Uterus (tissue), 2 donors: ENCODE results near the gene ZNF827.

Source experiments
- POLR2A ChIP-seq, 2 donors: fragments of 450-650 bp; IDR thresholded peaks; one replicate each; pipeline ENCODE4 v1.6.1; 2016; ENCODE audit warnings: antibody characterized with exemption in 2 of 2, mild to moderate bottlenecking in 1 of 2, moderate library complexity in 1 of 2
- TF ChIP-seq, protein P1 (sequence below), 4 experiments: fragments of 200-600 bp in 2 of 4; fragments of 450-650 bp in 2 of 4; sonication (generic) in 2 of 4; IDR thresholded peaks; one replicate each; pipeline ENCODE4 v1.5.1; 2016 to 2019; ENCODE audit warnings: antibody characterized with exemption in 4 of 4, mild to moderate bottlenecking in 2 of 4, moderate library complexity in 1 of 4

DNA sequence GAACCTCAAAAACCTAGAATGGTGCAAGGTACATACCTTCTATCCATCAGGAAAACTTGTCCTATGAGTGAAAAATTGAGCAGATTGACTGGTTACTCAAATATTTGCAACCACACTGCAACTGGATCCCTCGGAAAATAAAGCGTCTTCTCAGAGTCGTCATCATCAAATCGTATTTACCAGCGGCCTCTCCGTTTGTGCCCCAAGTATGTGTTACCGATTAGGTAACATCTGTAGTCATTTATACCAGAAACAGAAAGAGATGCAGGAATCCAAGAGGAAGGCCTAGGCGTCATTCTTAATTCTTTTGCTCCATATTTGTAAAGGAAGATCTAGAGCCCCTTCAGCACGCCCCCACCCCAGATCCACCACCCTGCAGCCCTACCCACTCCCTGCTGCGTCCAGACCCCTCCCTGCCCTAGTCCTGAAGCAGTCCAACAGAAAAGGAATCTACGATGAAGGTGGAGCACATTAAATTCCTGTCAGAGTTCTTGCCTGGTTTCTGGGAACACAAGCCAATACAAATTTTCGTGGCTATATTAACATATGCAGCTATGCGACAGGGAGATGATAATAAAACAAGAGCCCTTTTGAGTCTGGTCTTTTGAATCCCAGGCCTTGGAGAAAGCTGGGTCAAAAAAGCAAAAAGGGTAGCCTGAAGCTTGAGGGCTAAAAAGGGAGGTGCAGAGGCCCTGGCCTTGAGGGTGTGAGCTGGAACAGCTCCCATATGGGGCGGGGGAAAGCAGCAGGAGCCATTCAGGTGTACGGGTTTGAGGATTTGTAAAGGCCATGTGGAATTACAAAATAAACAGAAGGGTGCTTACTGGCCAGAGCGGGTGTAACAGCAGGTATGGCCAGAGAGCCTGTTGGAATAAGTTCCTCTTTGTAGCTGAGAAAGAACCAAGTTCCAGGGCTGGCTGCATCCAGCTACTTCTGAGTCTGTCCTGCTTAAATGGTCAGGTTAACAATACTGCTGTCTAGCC lies 77.0 kb downstream of the ZNF827 start:
- TF ChIP-seq, protein P1, sequence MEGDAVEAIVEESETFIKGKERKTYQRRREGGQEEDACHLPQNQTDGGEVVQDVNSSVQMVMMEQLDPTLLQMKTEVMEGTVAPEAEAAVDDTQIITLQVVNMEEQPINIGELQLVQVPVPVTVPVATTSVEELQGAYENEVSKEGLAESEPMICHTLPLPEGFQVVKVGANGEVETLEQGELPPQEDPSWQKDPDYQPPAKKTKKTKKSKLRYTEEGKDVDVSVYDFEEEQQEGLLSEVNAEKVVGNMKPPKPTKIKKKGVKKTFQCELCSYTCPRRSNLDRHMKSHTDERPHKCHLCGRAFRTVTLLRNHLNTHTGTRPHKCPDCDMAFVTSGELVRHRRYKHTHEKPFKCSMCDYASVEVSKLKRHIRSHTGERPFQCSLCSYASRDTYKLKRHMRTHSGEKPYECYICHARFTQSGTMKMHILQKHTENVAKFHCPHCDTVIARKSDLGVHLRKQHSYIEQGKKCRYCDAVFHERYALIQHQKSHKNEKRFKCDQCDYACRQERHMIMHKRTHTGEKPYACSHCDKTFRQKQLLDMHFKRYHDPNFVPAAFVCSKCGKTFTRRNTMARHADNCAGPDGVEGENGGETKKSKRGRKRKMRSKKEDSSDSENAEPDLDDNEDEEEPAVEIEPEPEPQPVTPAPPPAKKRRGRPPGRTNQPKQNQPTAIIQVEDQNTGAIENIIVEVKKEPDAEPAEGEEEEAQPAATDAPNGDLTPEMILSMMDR (IDR thresholded peaks at IDR 0.05): no peak
- no peak for TF ChIP-seq POLR2A (IDR thresholded peaks at IDR 0.05)
